Right lobe of liver (tissue), 6 donors: Measurements from ENCODE around the gene MSRB1. TPM values are rescaled to one million over a fixed set of nuclear protein-coding genes. Genes with fewer than 3 reads are reported as not detected.

Experiments used
- ATAC-seq, 4 donors: fragments of 200-7000 bp; cut with Tn5 transposase; one replicate each; pipeline ENCODE4 v1.9.1; 2020; ENCODE audit warnings: mild to moderate bottlenecking in 4 of 4, moderate library complexity in 4 of 4
- DNase-seq, 3 donors: peaks; one replicate each; pipeline ENCODE4 v3.0.0-alpha.2; 2020
- H3K27ac ChIP-seq, 3 donors: fragments of 200-600 bp; one replicate each; pipeline ENCODE4 v1.8.0; 2022
- H3K27me3 ChIP-seq, 2 donors: fragments of 200-600 bp; one replicate each; pipeline ENCODE4 v1.8.0; 2022
- H3K36me3 ChIP-seq, 4 donors: fragments of 200-600 bp; sonication (generic) in 1 of 4; one replicate each; pipeline versions ENCODE4 v1.5.1 to v1.8.0; 2017 to 2022; ENCODE audit warnings: control low read depth in 1 of 4
- H3K4me1 ChIP-seq, 4 donors: fragments of 200-600 bp; sonication (generic) in 1 of 4; one replicate each; pipeline versions ENCODE4 v1.5.1 to v1.8.0; 2017 to 2022; ENCODE audit warnings: control low read depth in 1 of 4
- H3K4me3 ChIP-seq, 3 donors: fragments of 200-600 bp; one replicate each; pipeline ENCODE4 v1.8.0; 2022
- H3K9me3 ChIP-seq, 4 donors: fragments of 200-600 bp; sonication (generic) in 1 of 4; one replicate each; pipeline versions ENCODE4 v1.5.1 to v1.8.0; 2017 to 2022; ENCODE audit warnings: control low read depth in 1 of 4
- POLR2A ChIP-seq: fragments of 450-650 bp; IDR thresholded peaks from one replicate; pipeline ENCODE4 v1.6.1; 2017; ENCODE audit warnings: antibody characterized with exemption, mild to moderate bottlenecking
- WGBS: methylation state at CpG from one replicate; pipeline ENCODE4 v1.1.6; 2018; ENCODE audit warnings: low coverage, low lambda C conversion rate; ENCODE audit not compliant: insufficient coverage; ENCODE audit errors: missing lambda C conversion rate; 5-methylcytosine and 5-hydroxymethylcytosine counted together
- intact Hi-C, 2 donors: fragments of 100-400 bp; cut with DNase I; formaldehyde crosslinking; loops; one replicate each; pipeline versions ENCODE4 v1.11.2 to v1.14.1; 2022
- total RNA-seq, 6 experiments: library from RNA; depleted of rRNA in 2 of 6; stranded (reverse); fragments of >200 nt in 2 of 6; fragmentation: NEBNext Ultra II Directional in 3 of 6; extraction: Animal tissue kit (Norgen Biotek cat#: 25700) in 3 of 6; gene quantifications; one replicate each; pipeline versions ENCODE4 v1.1.0 to v1.2.4, GENCODE V29; 2016 to 2023
- TF ChIP-seq, protein P1 (sequence below), 4 donors: fragments of 200-600 bp in 3 of 4; fragments of 450-650 bp in 1 of 4; IDR thresholded peaks; one replicate each; pipeline versions ENCODE4 v1.5.1 to v1.8.0; 2016 to 2022; ENCODE audit warnings: antibody characterized with exemption in 4 of 4, mild to moderate bottlenecking in 2 of 4
- donor health status: DM: no; HTN: yes; CAD: no.
- donor health status: DM: no; HTN: no; CAD: no.
- donor health status: DM: no; HTN: no; CAD: no.
- donor health status: DM: no; HTN: yes; CAD: no.
- donor health status: DM: no; HTN: yes; CAD: no.

Gene MSRB1
- total RNA-seq, 6 experiments from 2014 or later = 63.4 to 121 (median 98.5) TPM

DNA sequence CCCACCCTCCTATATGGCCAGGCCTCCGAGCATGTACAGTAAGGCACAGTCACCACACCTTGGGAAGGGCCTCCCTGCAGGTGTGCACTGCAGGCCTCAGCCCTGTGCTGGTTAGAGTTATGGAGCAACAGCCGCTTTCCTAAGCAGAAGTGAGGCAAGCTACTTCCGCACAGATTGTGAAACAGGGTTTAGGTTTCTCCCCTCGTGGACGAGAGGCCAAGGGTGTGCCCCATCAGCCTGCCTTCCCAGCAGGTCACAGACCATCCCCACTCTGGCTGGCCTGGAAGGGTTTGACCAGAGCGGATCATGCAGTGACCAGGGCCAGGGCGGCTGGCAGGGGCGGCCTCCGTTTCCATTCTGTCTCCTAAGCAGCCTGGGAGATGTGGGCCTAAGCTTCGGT lies 4.7 kb downstream of the MSRB1 start:
- ATAC-seq = peak in 3 of 4 donors; percentile 9 to 21 (median 18)

DNA sequence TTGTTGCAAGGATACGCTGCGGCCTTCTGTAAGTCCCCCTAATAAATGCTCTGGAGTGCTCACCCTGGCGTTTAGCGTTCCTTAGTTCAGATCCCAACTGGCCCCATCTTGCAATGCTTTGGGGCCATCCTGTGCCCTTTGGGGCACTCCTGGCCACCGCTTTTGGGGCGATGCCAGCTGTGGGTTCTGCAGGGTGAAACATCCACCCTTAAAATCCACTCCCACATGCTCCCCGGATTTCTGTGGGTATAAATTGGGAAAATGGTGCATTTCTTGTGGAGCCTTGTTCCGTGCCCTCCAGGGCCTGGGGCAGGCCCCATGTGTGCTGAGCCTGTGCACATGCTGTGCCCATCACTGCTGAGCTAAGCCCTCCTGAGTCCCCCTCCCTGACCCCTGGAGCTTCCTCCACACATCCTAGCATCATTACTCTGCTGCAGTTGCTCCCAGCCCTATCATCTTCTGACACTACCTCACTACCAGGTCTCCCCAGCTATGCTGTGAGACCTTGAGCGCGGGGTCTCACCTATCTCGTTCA lies 6.0 kb downstream of the MSRB1 start:
- peaks cover 0 to 41% (median 17%) of the 10 kb centered on the region in 4 donors for H3K36me3 ChIP-seq
- H3K27me3 ChIP-seq = no peaks in the 10 kb centered on the region
- intact Hi-C loops = no loop called here
- no peaks in the 10 kb centered on the region for H3K9me3 ChIP-seq
- peak in 1 of 3 donors; percentile 49 for DNase-seq
- no peak overlapping the region for H3K4me3 ChIP-seq
- peaks cover 0 to 56% (median 16%) of the 10 kb centered on the region in 4 donors for H3K4me1 ChIP-seq
- no peak for ATAC-seq
- no peak overlapping the region for H3K27ac ChIP-seq
- TF ChIP-seq, protein P1, sequence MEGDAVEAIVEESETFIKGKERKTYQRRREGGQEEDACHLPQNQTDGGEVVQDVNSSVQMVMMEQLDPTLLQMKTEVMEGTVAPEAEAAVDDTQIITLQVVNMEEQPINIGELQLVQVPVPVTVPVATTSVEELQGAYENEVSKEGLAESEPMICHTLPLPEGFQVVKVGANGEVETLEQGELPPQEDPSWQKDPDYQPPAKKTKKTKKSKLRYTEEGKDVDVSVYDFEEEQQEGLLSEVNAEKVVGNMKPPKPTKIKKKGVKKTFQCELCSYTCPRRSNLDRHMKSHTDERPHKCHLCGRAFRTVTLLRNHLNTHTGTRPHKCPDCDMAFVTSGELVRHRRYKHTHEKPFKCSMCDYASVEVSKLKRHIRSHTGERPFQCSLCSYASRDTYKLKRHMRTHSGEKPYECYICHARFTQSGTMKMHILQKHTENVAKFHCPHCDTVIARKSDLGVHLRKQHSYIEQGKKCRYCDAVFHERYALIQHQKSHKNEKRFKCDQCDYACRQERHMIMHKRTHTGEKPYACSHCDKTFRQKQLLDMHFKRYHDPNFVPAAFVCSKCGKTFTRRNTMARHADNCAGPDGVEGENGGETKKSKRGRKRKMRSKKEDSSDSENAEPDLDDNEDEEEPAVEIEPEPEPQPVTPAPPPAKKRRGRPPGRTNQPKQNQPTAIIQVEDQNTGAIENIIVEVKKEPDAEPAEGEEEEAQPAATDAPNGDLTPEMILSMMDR (IDR thresholded peaks at IDR 0.05) = no peak
- TF ChIP-seq POLR2A = peak; percentile 2
- 92% methylated on average over 9 of the region's 11 CpGs for WGBS

More for the DNA sequence above, 4.7 kb downstream of the MSRB1 start:
- no peaks in the 10 kb centered on the region for H3K27me3 ChIP-seq
- H3K4me3 ChIP-seq = no peak overlapping the region
- TF ChIP-seq, protein P1 (IDR thresholded peaks at IDR 0.05) = no peak
- peak; percentile 56 for TF ChIP-seq POLR2A
- intact Hi-C loops = no loop called here
- peaks cover 0 to 46% (median 16%) of the 10 kb centered on the region in 4 donors for H3K4me1 ChIP-seq
- no peaks in the 10 kb centered on the region for H3K9me3 ChIP-seq
- peak; percentile 73 to 87 (median 87) for DNase-seq
- peak overlapping the region; percentile 13 to 85 (median 13) for H3K27ac ChIP-seq
- H3K36me3 ChIP-seq = peaks cover 0 to 41% (median 17%) of the 10 kb centered on the region in 4 donors
- WGBS = 37% methylated on average over 7 of the region's 10 CpGs

DNA sequence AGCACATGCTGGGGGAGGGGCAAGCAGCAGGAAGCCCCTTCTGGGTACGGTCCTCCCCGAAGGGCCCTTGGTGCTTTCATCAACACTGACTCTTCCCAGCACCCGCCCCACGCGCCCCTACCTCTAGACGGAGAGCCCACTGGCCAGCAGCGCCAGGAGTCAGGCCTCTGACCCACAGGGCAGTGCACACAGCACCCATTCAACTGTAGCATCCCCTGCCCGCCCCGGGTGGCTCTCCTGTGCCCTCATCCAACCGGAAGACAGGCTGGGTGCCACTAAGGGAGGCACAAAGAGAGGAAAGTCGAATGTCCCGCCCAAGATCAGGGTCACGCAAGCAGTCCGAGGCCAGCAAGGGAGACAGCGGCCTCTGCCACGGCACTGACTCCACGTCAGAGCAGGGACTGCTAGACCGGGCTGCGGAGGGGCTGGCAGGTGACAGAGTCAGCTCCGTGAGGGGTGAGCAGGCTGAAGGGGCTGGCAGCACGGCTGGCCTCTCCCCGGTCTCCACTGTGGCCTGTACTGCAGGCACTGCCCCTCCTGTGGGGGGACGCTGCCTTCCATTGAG lies 9.8 kb downstream of the MSRB1 start:
- no peak for TF ChIP-seq POLR2A
- TF ChIP-seq, protein P1 (IDR thresholded peaks at IDR 0.05) = no peak
- Histone ChIP-seq H3K27ac (no peak overlapping the region), H3K36me3 (peaks cover 0 to 15% (median 9%) of the 10 kb centered on the region in 4 donors), H3K4me3 (no peak overlapping the region), H3K27me3 (no peaks in the 10 kb centered on the region), H3K4me1 (peaks cover 0 to 28% (median 1%) of the 10 kb centered on the region in 4 donors), H3K9me3 (no peaks in the 10 kb centered on the region)
- ATAC-seq = peak; percentile 13 to 35 (median 30)
- DNase-seq = peak; percentile 52 to 76 (median 73)
- WGBS = 39% methylated on average over 5 of the region's 23 CpGs
- intact Hi-C loops = loop anchor here (5.0 kb wide), 2 partner anchors 71 to 76 kb away; no protein-coding TSS in a partner anchor

DNA sequence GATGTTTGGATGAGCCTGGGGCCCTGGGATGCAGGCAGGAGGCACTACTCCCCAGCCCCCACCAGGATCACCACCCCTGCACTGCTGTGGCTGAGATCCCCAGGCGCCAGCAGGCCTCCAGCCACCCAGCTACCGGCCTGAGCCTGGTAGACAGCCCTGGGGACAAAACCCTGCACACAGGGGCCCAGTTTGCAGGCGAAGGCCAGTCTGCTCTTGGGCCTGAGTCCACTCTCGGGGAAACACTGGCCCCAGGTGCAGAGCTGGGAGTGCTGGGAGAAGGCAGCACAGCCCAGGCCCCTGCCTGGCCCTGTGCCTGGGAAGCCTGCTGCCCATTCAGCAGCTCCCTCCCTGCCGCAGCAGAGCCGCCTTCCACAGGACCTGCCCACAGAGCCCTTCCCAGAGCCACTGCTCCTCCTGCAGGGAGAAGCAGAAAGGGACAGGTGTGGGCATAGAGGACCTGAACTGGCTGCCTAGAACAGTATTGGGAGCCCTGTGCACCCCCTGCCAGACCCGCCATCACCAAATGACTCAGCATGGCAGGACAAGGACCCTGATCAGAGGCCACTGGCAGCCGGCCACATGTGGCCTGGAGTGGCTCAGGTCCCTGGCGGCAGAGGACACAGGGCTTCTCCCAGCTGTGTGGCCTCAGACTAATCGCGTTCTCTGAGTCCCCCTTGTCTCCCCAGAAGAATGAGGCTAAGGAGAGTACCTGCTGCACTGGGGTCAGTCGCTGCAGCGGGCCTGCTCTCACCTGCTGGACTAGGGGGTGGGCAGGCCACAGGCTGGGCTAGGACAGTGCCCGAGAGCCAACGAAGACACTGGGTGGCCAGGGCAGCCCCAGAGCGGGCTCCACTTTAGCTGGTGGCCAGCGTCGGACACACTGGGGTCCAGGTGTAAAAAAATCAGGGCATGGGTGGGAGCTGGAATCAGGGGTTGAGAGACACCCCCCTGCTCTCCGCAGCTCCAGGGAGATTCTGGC lies 10.7 kb downstream of the MSRB1 start:
- H3K4me1 ChIP-seq = peaks cover 0 to 22% (median 0%) of the 10 kb centered on the region in 4 donors
- peak; percentile 63 to 79 (median 71) for DNase-seq
- no peaks in the 10 kb centered on the region for H3K9me3 ChIP-seq
- intact Hi-C loops = loop anchor here (5.0 kb wide), 2 partner anchors 70 to 75 kb away; no protein-coding TSS in a partner anchor
- no peak overlapping the region for H3K4me3 ChIP-seq
- H3K36me3 ChIP-seq = peaks cover 0 to 7% (median 5%) of the 10 kb centered on the region in 4 donors
- H3K27ac ChIP-seq = no peak overlapping the region
- WGBS = 55% methylated on average over 11 of the region's 19 CpGs
- no peaks in the 10 kb centered on the region for H3K27me3 ChIP-seq
- ATAC-seq = peak; percentile 55 to 64 (median 60)
- TF ChIP-seq POLR2A = no peak
- TF ChIP-seq, protein P1 (IDR thresholded peaks at IDR 0.05) = peak; percentile 22 to 48 (median 34)
